ENCODE data around the gene CCDC159. TPM values are rescaled to one million over a fixed set of nuclear protein-coding genes. Genes with fewer than 3 reads are reported as not detected.

The CCDC159 gene
- total and polyA plus RNA-seq, 2 of the 13 experiments (the other 11 are each of a cell fraction or from before 2014, with no cell fraction given), result 1.7 to 6.3 TPM

DNA sequence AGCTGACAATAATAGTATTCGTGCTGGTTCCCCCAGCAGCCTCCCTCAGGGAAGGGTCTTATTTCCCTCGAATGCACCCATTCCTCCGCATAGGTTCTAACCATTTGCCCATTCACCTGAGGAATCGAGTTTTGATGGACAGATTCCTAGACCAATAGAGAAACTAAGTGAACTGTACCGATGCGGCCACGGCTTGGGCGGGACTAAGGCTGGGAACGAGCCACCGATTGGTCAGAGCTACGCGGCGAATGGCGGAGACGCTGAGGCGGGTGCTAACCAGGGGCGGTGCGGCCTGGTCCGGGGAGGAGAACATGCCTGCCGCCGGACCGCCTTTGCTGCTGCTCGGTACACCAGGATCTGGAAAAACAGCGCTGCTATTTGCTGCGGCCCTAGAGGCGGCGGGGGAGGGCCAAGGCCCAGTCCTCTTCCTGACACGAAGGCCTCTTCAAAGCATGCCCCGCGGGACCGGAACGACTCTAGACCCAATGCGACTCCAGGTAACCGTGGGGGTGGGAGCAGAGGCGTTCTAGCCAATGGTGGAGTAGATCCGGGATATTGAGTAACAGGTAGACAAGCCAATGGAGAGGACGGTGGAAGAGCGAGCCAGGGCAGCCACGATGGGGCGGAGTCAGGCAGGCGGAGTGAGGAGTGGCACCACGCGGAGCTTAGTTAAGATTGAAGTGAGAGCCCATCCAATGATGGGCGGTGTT is 28.3 kb downstream of the CCDC159 start, which contains the start of gene SWSAP1 (continued):
- TF ChIP-seq, protein P1, sequence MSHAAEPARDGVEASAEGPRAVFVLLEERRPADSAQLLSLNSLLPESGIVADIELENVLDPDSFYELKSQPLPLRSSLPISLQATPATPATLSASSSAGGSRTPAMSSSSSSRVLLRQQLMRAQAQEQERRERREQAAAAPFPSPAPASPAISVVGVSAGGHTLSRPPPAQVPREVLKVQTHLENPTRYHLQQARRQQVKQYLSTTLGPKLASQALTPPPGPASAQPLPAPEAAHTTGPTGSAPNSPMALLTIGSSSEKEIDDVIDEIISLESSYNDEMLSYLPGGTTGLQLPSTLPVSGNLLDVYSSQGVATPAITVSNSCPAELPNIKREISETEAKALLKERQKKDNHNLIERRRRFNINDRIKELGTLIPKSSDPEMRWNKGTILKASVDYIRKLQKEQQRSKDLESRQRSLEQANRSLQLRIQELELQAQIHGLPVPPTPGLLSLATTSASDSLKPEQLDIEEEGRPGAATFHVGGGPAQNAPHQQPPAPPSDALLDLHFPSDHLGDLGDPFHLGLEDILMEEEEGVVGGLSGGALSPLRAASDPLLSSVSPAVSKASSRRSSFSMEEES (CRISPR knock-in tag; IDR thresholded peaks at IDR 0.05), result peak; percentile 72
- TF ChIP-seq NCOR1 (IDR thresholded peaks at IDR 0.05; ENCODE audit: borderline replicate concordance, low read length), result peak; percentile 38; the same call in 1 of the 2 replicates
- TF ChIP-seq, protein P2, sequence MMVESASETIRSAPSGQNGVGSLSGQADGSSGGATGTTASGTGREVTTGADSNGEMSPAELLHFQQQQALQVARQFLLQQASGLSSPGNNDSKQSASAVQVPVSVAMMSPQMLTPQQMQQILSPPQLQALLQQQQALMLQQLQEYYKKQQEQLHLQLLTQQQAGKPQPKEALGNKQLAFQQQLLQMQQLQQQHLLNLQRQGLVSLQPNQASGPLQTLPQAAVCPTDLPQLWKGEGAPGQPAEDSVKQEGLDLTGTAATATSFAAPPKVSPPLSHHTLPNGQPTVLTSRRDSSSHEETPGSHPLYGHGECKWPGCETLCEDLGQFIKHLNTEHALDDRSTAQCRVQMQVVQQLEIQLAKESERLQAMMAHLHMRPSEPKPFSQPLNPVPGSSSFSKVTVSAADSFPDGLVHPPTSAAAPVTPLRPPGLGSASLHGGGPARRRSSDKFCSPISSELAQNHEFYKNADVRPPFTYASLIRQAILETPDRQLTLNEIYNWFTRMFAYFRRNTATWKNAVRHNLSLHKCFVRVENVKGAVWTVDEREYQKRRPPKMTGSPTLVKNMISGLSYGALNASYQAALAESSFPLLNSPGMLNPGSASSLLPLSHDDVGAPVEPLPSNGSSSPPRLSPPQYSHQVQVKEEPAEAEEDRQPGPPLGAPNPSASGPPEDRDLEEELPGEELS (CRISPR knock-in tag; IDR thresholded peaks at IDR 0.05), result peak; percentile 24; the same call in 1 of the 2 replicates
- no peak for TF ChIP-seq HDAC6 (IDR thresholded peaks at IDR 0.05; ENCODE audit: low read depth, low read length)
- TF ChIP-seq HOXD1 (CRISPR knock-in tag; IDR thresholded peaks at IDR 0.05), result peak; percentile 68; the same call in 1 of the 2 replicates
- TF ChIP-seq ARID2 (CRISPR knock-in tag; IDR thresholded peaks at IDR 0.05; ENCODE audit: borderline replicate concordance), result 0 out of 2 replicates have a peak, but pooled peaks have one; percentile 71
- peak; percentile 54; the same call in 1 of the 2 replicates for TF ChIP-seq ZNF547 (CRISPR knock-in tag; IDR thresholded peaks at IDR 0.05)
- TF ChIP-seq, protein P3, sequence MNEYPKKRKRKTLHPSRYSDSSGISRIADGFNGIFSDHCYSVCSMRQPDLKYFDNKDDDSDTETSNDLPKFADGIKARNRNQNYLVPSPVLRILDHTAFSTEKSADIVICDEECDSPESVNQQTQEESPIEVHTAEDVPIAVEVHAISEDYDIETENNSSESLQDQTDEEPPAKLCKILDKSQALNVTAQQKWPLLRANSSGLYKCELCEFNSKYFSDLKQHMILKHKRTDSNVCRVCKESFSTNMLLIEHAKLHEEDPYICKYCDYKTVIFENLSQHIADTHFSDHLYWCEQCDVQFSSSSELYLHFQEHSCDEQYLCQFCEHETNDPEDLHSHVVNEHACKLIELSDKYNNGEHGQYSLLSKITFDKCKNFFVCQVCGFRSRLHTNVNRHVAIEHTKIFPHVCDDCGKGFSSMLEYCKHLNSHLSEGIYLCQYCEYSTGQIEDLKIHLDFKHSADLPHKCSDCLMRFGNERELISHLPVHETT (CRISPR knock-in tag; conservative IDR thresholded peaks at IDR 0.05), result peak; percentile 52; the same call in 1 of the 2 replicates
- no peak for TF ChIP-seq HNF4G (IDR thresholded peaks at IDR 0.05; ENCODE audit: borderline replicate concordance, low read depth, low read length)
- TF ChIP-seq HNF4G (CRISPR knock-in tag; IDR thresholded peaks at IDR 0.05; ENCODE audit: borderline replicate concordance, low read depth), result no peak
- no peak for TF ChIP-seq U2AF1 (optimal IDR thresholded peaks at IDR 0.05; ENCODE audit: low read depth, low read length)
- no peak for TF ChIP-seq ADNP (CRISPR knock-in tag; IDR thresholded peaks at IDR 0.05)
- no peak for TF ChIP-seq FOXJ3 (CRISPR knock-in tag; IDR thresholded peaks at IDR 0.05; ENCODE audit: borderline replicate concordance)
- no peak for TF ChIP-seq MAFF (IDR thresholded peaks at IDR 0.05; ENCODE audit: low read depth, low read length)
- TF ChIP-seq PRMT3 (CRISPR knock-in tag; IDR thresholded peaks at IDR 0.05; ENCODE audit: borderline replicate concordance, low read depth), result 0 out of 2 replicates have a peak, but pooled peaks have one; percentile 29
- no peak for TF ChIP-seq ZNF337 (CRISPR knock-in tag; IDR thresholded peaks at IDR 0.05; ENCODE audit: borderline replicate concordance, low read depth)
- TF ChIP-seq CC2D1A (CRISPR knock-in tag; IDR thresholded peaks at IDR 0.05), result no peak
- TF ChIP-seq NR2C2 (CRISPR knock-in tag; IDR thresholded peaks at IDR 0.05; ENCODE audit: borderline replicate concordance), result peak; percentile 79
- TF ChIP-seq JUN (CRISPR knock-in tag; IDR thresholded peaks at IDR 0.05), result no peak
- peak; percentile 86 for TF ChIP-seq SALL1 (CRISPR knock-in tag; IDR thresholded peaks at IDR 0.05)
